Measurements from ENCODE around the gene KPNA1. TPM values are rescaled to one million over a fixed set of nuclear protein-coding genes. Genes with fewer than 3 reads are reported as not detected.

KPNA1 gene
- polyA plus RNA-seq, 1 experiment: 54.0 TPM

GRCh38 chr3:122421101-122421500 is 93.6 kb downstream of the KPNA1 start:
- no peaks in the 10 kb centered on the region for H3K9me3 ChIP-seq (ENCODE audit: control insufficient read depth, insufficient read depth, low read length)
- H3K27me3 ChIP-seq (ENCODE audit: control insufficient read depth, insufficient read depth, low read length): no peaks in the 10 kb centered on the region
- CTCF ChIA-PET: interaction anchor here (0.6 to 1.6 kb wide), 3 partner anchors 17 to 70 kb away, joined by 3 to 6 read pairs (median 5); partner anchors contain the start of gene FAM162A
- no peak for DNase-seq (ENCODE audit: low read depth, low spot score)
- POLR2A ChIA-PET: interaction anchor here (1.0 kb wide), 1 partner anchor 12 kb away, joined by 3 read pairs; no protein-coding TSS in a partner anchor
- H3K4me3 ChIP-seq (ENCODE audit: low read depth, low read length): no peak overlapping the region
- no peak for TF ChIP-seq CTCF (IDR thresholded peaks at IDR 0.05; ENCODE audit: low read depth, low read length)
- no peak overlapping the region for H3K27ac ChIP-seq (ENCODE audit: low read depth, low read length)

- TF ChIP-seq CTCF (IDR thresholded peaks at IDR 0.05; ENCODE audit: low read depth, low read length): no peak
- ChIA-PET CTCF (interaction anchor here (0.5 to 2.9 kb wide), 3 partner anchors 24 to 610 kb away, joined by 3 to 11 read pairs (median 11); partner anchors contain the start of gene SEMA5B), POLR2A (no interaction called here)
- Histone ChIP-seq H3K4me3 (ENCODE audit: low read depth, low read length) (peak overlapping the region; percentile 95), H3K27ac (ENCODE audit: low read depth, low read length) (peak overlapping the region; percentile 25), H3K27me3 (ENCODE audit: control insufficient read depth, insufficient read depth, low read length) (no peaks in the 10 kb centered on the region), H3K9me3 (ENCODE audit: control insufficient read depth, insufficient read depth, low read length) (no peaks in the 10 kb centered on the region)
- no peak for DNase-seq (ENCODE audit: low read depth, low spot score)
These were observed 97.8 kb downstream of the KPNA1 start for GRCh38 chr3:122416966-122417365.

DNA sequence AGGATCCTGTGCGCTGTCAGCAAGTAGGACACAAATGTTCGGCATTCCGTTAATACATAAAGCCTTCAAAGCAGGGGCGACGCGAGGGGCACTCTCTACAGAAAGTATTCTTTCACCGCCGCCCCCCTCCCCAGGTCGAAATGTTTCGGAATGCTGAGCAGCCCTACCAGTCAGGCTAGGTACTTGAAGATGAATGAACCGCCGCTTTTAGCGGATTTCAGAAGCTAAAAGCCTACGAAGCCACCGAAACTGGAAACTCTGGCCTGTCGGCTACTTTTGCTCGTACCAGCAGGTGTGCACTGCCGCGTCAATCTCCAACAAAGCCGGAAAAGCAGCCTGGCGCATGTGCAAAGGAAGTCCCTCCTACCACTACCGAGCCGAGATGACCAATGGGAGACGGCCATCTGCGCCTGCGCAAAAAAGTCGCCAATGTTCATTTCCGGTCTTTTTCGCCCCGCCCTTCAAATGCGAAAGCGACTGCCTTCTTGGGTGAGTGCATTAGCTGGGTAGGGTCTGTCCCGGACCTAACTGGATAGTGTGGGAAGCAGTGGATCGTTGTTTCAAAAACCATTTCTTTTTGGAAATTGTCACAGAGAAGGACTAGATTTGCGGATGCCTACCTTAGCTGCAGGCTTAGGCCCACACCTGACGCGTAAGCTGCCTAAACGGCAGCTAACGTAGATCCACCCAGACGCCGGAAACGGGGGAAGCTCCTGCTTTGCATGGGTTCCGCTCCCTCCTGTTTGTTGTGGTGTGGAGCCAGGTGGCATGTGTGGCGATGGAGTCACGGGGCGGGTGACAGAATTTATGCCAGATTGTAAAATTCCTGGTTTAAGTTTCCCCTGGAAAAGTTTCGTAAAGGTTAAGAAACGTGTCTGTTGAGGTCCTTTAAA is 98.7 kb downstream of the KPNA1 start, which contains the start of gene WDR5B:
Gene WDR5B (minus strand): TSS at position 301 of the 893 bp plus-strand sequence. CDS start 534 bp downstream, outside the sequence.
- H3K27ac ChIP-seq (ENCODE audit: low read depth, low read length): peak within 1 kb of the TSS; percentile 90
- H3K4me3 ChIP-seq (ENCODE audit: low read depth, low read length): peak within 1 kb of the TSS; percentile 95
- peak; percentile 94 for DNase-seq (ENCODE audit: low read depth, low spot score)
- TF ChIP-seq CTCF (IDR thresholded peaks at IDR 0.05; ENCODE audit: low read depth, low read length): 0 out of 2 replicates have a peak, but pooled peaks have one; percentile 23
- POLR2A ChIA-PET: interaction anchor here (0.6 to 1.1 kb wide), 5 partner anchors 23 to 978 kb away, joined by 3 to 5 read pairs (median 3); partner anchors contain the start of genes FAM162A and MIX23
- H3K9me3 ChIP-seq (ENCODE audit: control insufficient read depth, insufficient read depth, low read length): no peaks in the 10 kb centered on the region
- no peaks in the 10 kb centered on the region for H3K27me3 ChIP-seq (ENCODE audit: control insufficient read depth, insufficient read depth, low read length)
- CTCF ChIA-PET: interaction anchor here (0.6 to 2.9 kb wide), 4 partner anchors 17 to 263 kb away, joined by 3 to 11 read pairs (median 8); partner anchors contain the start of gene FAM162A

DNA sequence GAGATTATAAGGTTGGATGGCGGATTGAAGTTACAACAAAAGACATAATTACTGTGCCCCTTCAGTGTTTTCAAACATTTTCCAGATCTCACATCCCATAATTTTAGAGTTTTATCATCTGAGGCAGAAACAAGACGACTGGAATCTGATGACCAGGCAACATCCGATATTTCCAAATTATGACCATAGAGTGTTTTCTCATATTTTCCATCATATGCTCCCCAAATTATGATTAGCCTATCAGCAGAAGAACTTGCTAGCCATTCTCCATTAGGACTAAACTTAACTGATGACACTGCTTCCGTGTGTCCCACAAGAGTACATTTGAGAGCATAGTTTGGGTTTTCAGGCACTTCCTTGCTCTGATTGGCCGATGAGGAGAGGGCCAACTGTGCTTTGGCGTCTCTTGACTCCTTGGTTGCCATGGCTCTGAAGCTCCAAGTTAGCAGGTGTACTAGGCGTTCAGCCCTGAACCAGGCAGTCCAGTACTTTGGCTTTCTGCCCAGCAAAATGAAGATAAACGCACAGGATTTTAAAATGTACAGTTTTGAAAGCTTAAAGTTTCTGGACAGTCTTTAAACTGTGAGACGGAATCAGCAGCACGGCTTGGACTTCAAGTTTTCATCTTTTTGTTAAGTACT is 99.5 kb downstream of the KPNA1 start:
- TF ChIP-seq CTCF (IDR thresholded peaks at IDR 0.05; ENCODE audit: low read depth, low read length): no peak
- no peaks in the 10 kb centered on the region for H3K9me3 ChIP-seq (ENCODE audit: control insufficient read depth, insufficient read depth, low read length)
- peak overlapping the region; percentile 95 for H3K4me3 ChIP-seq (ENCODE audit: low read depth, low read length)
- H3K27me3 ChIP-seq (ENCODE audit: control insufficient read depth, insufficient read depth, low read length): no peaks in the 10 kb centered on the region
- ChIA-PET CTCF (interaction anchor here (1.1 to 2.9 kb wide), 3 partner anchors 18 to 264 kb away, joined by 3 to 11 read pairs (median 11); no protein-coding TSS in a partner anchor), POLR2A (interaction anchor here (0.6 kb wide), 1 partner anchor 314 kb away, joined by 5 read pairs; no protein-coding TSS in a partner anchor)
- peak overlapping the region; percentile 84 for H3K27ac ChIP-seq (ENCODE audit: low read depth, low read length)
- DNase-seq (ENCODE audit: low read depth, low spot score): no peak
